A673 (cell line): ENCODE measurements around the gene DYTN.

Experiments used
- EZH2 ChIP-seq: fragments of 200-600 bp; sonication (generic); IDR thresholded peaks from 2 replicates; pipeline ENCODE4 v1.6.1; 2017; ENCODE audit warnings: borderline replicate concordance, low read depth, mild to moderate bottlenecking, mixed read lengths, antibody characterized with exemption, low read length; ENCODE audit not compliant: poor library complexity, severe bottlenecking
- TF ChIP-seq, protein P1 (sequence below): fragments of 300-800, 200-600 bp; sonication (generic); conservative IDR thresholded peaks from 2 replicates; pipeline ENCODE4 v1.5.1; 2017; ENCODE audit warnings: low read depth, mild to moderate bottlenecking, antibody characterized with exemption, low read length, moderate library complexity, mixed read lengths

DNA sequence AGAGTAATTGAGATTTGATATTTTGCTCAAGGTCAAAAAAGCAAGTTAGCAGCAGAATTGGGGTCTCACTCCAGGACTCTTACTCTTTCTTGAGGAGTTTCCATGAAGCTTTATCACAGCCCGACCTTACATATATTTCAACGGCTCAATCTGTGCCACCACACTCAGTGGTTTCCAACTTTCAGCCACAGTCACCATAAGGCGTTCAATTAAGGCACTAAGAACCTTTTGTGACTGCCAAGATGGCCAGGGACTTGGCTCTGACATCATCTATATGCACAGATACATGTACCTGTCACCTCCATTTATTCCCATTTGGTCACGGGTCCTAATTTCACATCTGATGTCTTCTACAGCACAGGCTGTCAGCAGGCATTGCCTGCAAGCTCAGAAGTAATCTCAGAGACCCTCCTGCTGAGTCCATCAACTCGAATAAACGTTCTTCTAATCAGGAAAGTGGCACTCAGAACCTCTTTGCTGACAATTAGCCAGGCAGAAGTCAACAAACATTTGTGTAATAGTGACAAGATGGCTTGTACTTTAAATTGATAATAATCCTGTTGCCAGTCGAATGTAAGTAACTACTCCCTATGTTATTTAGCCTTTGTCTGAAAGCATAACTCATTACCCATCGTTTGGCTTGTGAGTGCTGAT, 16.1 kb downstream of the DYTN start:
- TF ChIP-seq, protein P1, sequence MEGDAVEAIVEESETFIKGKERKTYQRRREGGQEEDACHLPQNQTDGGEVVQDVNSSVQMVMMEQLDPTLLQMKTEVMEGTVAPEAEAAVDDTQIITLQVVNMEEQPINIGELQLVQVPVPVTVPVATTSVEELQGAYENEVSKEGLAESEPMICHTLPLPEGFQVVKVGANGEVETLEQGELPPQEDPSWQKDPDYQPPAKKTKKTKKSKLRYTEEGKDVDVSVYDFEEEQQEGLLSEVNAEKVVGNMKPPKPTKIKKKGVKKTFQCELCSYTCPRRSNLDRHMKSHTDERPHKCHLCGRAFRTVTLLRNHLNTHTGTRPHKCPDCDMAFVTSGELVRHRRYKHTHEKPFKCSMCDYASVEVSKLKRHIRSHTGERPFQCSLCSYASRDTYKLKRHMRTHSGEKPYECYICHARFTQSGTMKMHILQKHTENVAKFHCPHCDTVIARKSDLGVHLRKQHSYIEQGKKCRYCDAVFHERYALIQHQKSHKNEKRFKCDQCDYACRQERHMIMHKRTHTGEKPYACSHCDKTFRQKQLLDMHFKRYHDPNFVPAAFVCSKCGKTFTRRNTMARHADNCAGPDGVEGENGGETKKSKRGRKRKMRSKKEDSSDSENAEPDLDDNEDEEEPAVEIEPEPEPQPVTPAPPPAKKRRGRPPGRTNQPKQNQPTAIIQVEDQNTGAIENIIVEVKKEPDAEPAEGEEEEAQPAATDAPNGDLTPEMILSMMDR = no peak
- TF ChIP-seq EZH2 = no peak
